Motor neuron (in vitro differentiated cells): ENCODE results near the gene BCKDK. TPM values are rescaled to one million over a fixed set of nuclear protein-coding genes. Genes with fewer than 3 reads are reported as not detected.
A peak's percentile ranks its signal among the peaks of the same experiment; 100 is the strongest.
"Not testable (repeated sequence)": the region's sequence is repeated elsewhere in the genome, so short reads cannot be mapped to it uniquely, and the experiment has no call there.

Source experiments
- ATAC-seq, 8 experiments: fragments of 200-7000 bp; cut with Tn5 transposase; replicated peaks in 6 of 8; 2 replicates each; pipeline ENCODE4 v1.8.0; 2021; ENCODE audit warnings: mild to moderate bottlenecking in 8 of 8, moderate library complexity in 8 of 8
- H3K27ac ChIP-seq, 2 donors: fragments of 250-450 bp; sonication (Bioruptor Pico); 2 replicates each; pipeline ENCODE4 v1.9.0; 2021; ENCODE audit warnings: antibody characterized with exemption in 2 of 2, mild to moderate bottlenecking in 2 of 2, moderate library complexity in 1 of 2
- H3K4me1 ChIP-seq, 2 donors: fragments of 250-450 bp; sonication (Bioruptor Pico); replicated peaks in 1 of 2; 2 replicates each; pipeline ENCODE4 v1.6.1; 2021; ENCODE audit warnings: antibody characterized with exemption in 2 of 2, mild to moderate bottlenecking in 2 of 2, moderate library complexity in 1 of 2
- H3K4me3 ChIP-seq, 5 donors: fragments of 250-450 bp; sonication (Bioruptor Pico); 2 replicates each; pipeline ENCODE4 v1.9.0; 2021; ENCODE audit warnings: antibody characterized with exemption in 5 of 5, mild to moderate bottlenecking in 5 of 5, moderate library complexity in 4 of 5
- WGBS, 10 experiments: fragments of 450-650 bp; shearing (Covaris generic); methylation state at CpG; one replicate each; pipeline ENCODE4 v1.0.0; 2022; 5-methylcytosine and 5-hydroxymethylcytosine counted together
- in situ Hi-C, 9 experiments: fragments of 400-800 bp; cut with MboI; loops; one replicate each; pipeline ENCODE4 v1.15.0; 2021; ENCODE audit warnings: low sequenced_read_pairs in 9 of 9, low pct_unique_long_range_greater_than_20kb in 2 of 9; ENCODE audit not compliant: unreplicated experiment in 9 of 9
- total RNA-seq, 8 experiments: library from RNA; unstranded; fragments of 300-600 nt; gene quantifications; 2 replicates each; pipeline versions ENCODE4 v1.2.3 to v1.2.4, GENCODE V29; 2022

BCKDK gene
- total RNA-seq, 8 experiments from 2014 or later, result 14.1 to 46.8 (median 19.6) TPM

DNA sequence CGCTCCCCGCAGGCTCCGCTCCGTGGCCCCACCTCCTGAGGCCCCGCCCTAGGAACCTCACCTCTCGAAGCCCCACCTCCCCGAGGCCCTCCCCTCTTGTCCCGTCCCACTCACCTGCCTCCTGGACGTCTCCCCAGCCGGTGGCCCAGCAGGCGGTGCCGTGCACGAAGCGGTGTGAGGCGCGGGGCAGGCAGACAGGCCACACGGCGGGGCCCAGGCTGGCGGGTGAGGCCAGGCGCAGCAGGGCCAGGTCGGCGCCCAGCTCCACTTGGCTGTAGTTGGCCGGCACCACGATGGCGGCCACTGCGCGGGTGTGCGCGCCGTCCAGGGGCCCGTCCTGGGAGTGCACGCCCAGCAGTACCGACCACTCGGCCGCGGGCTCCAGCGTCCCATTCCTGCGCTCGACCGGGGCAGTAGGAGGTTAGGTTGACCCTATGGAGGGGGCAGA is 40.1 kb downstream of the BCKDK start:
- no peak overlapping the region for H3K4me3 ChIP-seq
- in situ Hi-C loops, result no loop called here

DNA sequence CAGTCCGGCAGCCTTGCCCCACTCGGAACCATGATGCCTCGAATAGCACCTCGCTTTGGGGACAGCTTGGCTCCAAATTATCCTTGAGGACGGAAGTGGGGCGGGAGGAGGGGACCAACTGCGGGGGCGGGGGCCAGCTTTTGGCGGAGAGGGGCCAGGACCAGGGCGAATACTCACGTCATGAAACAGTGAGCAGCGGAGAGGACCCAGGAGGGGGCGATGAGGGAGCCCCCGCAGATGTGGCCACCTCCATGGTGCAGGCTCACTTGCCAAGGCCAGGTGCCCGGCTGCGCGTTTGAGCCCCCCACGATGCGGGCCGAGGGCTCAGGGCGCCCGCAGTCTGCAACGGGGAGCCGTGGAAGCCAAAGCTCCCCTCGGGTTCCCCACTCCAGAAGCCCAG is 40.7 kb downstream of the BCKDK start:
- in situ Hi-C loops, result no loop called here
- Histone ChIP-seq H3K4me3 (no peak overlapping the region), H3K27ac (no peak overlapping the region), H3K4me1 (no peaks in the 10 kb centered on the region)
- 60 to 88% methylated on average over 1 to 14 of the region's 25 CpGs; no CpG with 5 or more reads in 8 of the 10 experiments for WGBS, 10 experiments
- no peak for ATAC-seq

More for the DNA sequence above, 40.1 kb downstream of the BCKDK start:
- ATAC-seq, result peak in 2 of 8 experiments; percentile 16 to 55
- Histone ChIP-seq H3K27ac (no peak overlapping the region), H3K4me1 (no peaks in the 10 kb centered on the region)
- no CpG with 5 or more reads among the region's 40 CpGs for WGBS, 10 experiments

DNA sequence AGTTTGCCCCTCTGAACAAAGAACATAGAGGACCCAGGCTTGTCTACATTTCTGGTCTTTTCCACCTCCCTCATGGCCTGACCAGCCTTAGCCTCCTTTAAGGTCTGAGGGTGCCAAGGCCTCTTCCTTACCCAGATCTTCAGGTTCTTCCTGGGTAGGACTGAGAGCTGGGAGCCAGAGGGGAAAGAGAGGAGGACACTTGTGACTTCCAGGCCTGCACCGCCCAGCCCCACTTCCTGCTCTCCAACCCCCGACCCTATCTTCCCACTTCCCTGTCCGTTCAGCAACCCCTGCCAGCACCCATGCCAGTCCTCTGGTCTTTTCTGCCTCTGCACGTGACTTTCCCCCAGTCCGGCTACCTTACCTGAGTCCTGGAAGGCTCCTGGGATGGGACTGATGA is 41.1 kb downstream of the BCKDK start:
- no peak overlapping the region for H3K4me3 ChIP-seq
- H3K27ac ChIP-seq, result no peak overlapping the region
- 50 to 60% methylated on average over 2 of the region's 5 CpGs; no CpG with 5 or more reads in 8 of the 10 experiments for WGBS, 10 experiments
- ATAC-seq, result no peak
- H3K4me1 ChIP-seq, result no peaks in the 10 kb centered on the region
- in situ Hi-C loops, result no loop called here

DNA sequence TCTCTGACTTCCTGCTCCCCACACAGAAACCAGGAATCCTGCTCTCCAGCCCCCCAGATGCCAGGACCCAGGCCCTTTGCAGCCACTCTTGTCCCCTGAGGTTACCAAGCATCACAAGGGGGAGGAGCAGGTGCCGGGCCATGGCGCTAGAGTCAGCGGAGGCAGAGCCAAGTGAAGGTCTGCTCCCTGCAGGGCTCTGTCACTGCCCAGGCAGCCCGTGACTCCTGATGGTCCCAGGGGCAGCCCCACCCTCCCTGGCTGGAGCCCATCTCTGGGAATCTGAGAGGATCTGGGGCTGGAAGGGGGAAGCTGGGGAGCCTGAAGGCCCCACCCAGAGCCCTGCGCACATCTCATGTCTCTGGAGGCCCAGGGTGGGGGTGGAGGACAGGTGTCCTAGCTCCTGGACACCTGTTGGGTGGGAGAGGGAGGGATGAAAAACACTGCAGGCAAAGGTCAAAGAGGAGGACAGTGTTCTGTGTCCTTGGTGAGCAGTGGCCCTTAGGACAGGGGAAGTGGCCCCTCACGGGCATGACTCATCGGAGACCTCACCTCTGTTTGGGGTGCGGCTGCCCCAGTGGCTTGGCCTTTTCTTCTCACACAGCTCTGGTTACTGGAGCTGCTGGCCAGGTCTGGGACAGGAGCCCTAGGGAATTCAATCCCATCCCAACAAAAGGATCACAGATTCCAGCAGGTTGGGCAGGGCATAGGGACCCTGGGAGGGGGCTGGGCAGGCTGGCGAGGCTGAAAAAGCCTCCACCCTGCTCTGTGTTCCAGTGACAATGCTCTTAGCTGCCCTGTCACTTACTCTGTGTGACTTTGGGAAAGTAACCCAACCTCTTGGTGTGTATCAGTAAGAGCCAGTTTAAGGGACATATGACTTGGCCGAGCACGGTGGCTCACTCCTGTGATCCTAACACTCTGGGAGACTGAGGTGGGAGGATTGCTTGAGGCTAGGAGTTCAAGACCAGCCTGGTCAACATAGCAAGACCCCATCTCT is 42.0 kb downstream of the BCKDK start, which contains the start of gene PRSS36:
TSS of gene PRSS36 (minus strand) at position 173 of the 997 bp plus-strand sequence. CDS start at position 142, 31 bp downstream.
- 20 to 100% (median 75%) methylated on average over 1 to 3 of the region's 11 CpGs; no CpG with 5 or more reads in 7 of the 10 experiments for WGBS, 10 experiments
- H3K4me1 ChIP-seq, result no peaks in the 10 kb centered on the region
- in situ Hi-C loops, result loop anchor here in 1 of 9 experiments (25.0 kb wide), 1 partner anchor 163 kb away; the partner anchor contains the start of gene HSD3B7
- H3K4me3 ChIP-seq, result no peak within 1 kb of the TSS
- ATAC-seq, result peak in 1 of 8 experiments; percentile 17
- no peak within 1 kb of the TSS for H3K27ac ChIP-seq

DNA sequence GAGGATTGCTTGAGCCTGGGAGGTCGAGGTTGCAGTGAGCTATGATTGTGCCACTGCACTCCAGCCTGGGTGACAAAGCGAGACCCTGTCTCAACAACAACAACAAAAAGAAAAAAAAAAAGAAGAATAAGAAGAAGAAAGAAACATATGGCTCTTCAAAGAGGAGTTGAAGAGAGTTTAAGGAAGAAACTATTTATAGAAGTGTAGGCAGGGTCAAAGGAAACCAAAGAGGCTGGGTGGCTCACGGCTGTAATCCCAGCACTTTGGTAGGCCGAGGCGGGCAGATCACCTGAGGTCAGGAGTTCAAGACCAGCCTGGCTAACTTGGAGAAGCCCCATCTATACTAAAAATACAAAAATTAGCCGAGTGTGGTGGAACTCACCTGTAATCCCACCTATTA is 42.8 kb downstream of the BCKDK start:
- 40 to 83% (median 66%) methylated on average over 2 to 5 of the region's 6 CpGs; no CpG with 5 or more reads in 2 of the 10 experiments for WGBS, 10 experiments
- ATAC-seq, H3K27ac ChIP-seq, H3K4me1 ChIP-seq, H3K4me3 ChIP-seq: not testable (repeated sequence)
- in situ Hi-C loops, result loop anchor here in 1 of 9 experiments (25.0 kb wide), 1 partner anchor 164 kb away; the partner anchor contains the start of gene HSD3B7

DNA sequence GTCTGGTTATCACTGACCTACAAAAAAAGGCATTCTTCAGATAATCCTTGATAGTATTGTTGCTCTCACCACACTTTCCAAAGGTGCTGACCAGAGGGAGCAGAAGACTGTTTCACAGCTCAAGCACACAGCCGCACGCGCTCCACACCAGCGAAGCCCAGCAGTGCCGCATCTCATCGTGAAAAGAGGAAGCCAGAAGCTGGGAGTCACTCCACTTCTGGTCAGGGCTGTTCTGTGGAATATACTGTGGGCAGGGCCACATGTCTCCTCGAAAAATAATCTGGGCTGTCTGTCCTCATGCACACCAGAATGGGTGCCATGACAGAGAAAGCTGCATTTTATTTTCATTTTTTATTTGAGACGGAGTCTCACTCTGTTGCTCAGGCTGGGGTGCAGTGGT is 49.0 kb downstream of the BCKDK start:
- Histone ChIP-seq H3K4me3 (no peak overlapping the region), H3K4me1 (no peaks in the 10 kb centered on the region), H3K27ac (no peak overlapping the region)
- in situ Hi-C loops, result loop anchor here in 1 of 9 experiments (25.0 kb wide), 1 partner anchor 170 kb away; the partner anchor contains the start of gene HSD3B7
- peak in 1 of 8 experiments; percentile 61 for ATAC-seq
- 2 to 95% (median 69%) methylated on average over 1 to 8 of the region's 8 CpGs; no CpG with 5 or more reads in 3 of the 10 experiments for WGBS, 10 experiments

Other genes with a start within 250 kb of the BCKDK start
- 10 to 100 TPM; 16.7 to 40.3 (median 20.5) TPM for gene BCL7C, start 214.3 kb upstream of the BCKDK start, total RNA-seq
- gene CTF1, start 211.8 kb upstream of the BCKDK start, total RNA-seq, result 1 to 10 TPM in 2 of 8 experiments, under 1 TPM in 6; 0.38 to 2.9 (median 0.66) TPM
- gene FBXL19, start 184.8 kb upstream of the BCKDK start, total RNA-seq, result 10 to 100 TPM; 10.4 to 49.8 (median 31.4) TPM
- gene ORAI3, start 159.3 kb upstream of the BCKDK start, total RNA-seq, result 10 to 100 TPM in 3 of 8 experiments, 1 to 10 TPM in 5; 4.4 to 37.4 (median 6.8) TPM
- 10 to 100 TPM in 2 of 8 experiments, 1 to 10 TPM in 6; 3.5 to 17.0 (median 6.6) TPM for gene SETD1A, start 150.6 kb upstream of the BCKDK start, total RNA-seq
- gene HSD3B7, start 123.2 kb upstream of the BCKDK start, total RNA-seq, result 10 to 100 TPM in 1 of 8 experiments, 1 to 10 TPM in 6, under 1 TPM in 1; 0.67 to 68.7 (median 1.6) TPM
- gene STX1B, start 97.7 kb upstream of the BCKDK start, total RNA-seq, result 10 to 100 TPM in 4 of 8 experiments, 1 to 10 TPM in 2, under 1 TPM in 2; 0.45 to 20.9 (median 10.0) TPM
- 10 to 100 TPM; 14.0 to 47.5 (median 24.3) TPM for gene STX4, start 74.8 kb upstream of the BCKDK start, total RNA-seq
- 10 to 100 TPM in 3 of 8 experiments, 1 to 10 TPM in 5; 7.5 to 17.6 (median 9.1) TPM for gene ZNF668, start 34.1 kb upstream of the BCKDK start, total RNA-seq
- gene ZNF646, start 34.0 kb upstream of the BCKDK start, total RNA-seq, result 10 to 100 TPM in 7 of 8 experiments, 1 to 10 TPM in 1; 9.8 to 23.0 (median 12.6) TPM
- 1 to 10 TPM in 7 of 8 experiments, under 1 TPM in 1; 0.36 to 6.0 (median 3.5) TPM for gene PRSS53, start 19.4 kb upstream of the BCKDK start, total RNA-seq
- 100 to 1,000 TPM in 1 of 8 experiments, 10 to 100 TPM in 7; 53.8 to 109 (median 72.4) TPM for gene VKORC1, start 13.6 kb upstream of the BCKDK start, total RNA-seq
- 10 to 100 TPM; 27.9 to 64.3 (median 54.0) TPM for gene KAT8, start 9.3 kb downstream of the BCKDK start, total RNA-seq
- 1 to 10 TPM in 1 of 8 experiments, under 1 TPM in 6, not detected in 1; 0.21 to 1.1 (median 0.55) TPM for gene PRSS8, start 27.3 kb downstream of the BCKDK start, total RNA-seq
- gene PRSS36, start 41.7 kb downstream of the BCKDK start, total RNA-seq, result 1 to 10 TPM in 3 of 8 experiments, under 1 TPM in 5; 0.36 to 3.8 (median 0.82) TPM
- 100 to 1,000 TPM in 3 of 8 experiments, 10 to 100 TPM in 5; 31.7 to 375 (median 75.1) TPM for gene FUS, start 71.8 kb downstream of the BCKDK start, total RNA-seq
- gene PYCARD, start 94.4 kb downstream of the BCKDK start, total RNA-seq, result 10 to 100 TPM in 2 of 8 experiments, 1 to 10 TPM in 2, under 1 TPM in 4; 0.43 to 45.6 (median 1.2) TPM
- under 1 TPM in 7 of 8 experiments, not detected in 1; 0.05 to 0.57 (median 0.13) TPM for gene TRIM72, start 105.7 kb downstream of the BCKDK start, total RNA-seq
- under 1 TPM in 4 of 8 experiments, not detected in 4; 0.22 to 0.52 (median 0.39) TPM for gene PYDC1, start 108.7 kb downstream of the BCKDK start, total RNA-seq
- 1 to 10 TPM in 2 of 8 experiments, under 1 TPM in 2, not detected in 4; 0.33 to 1.3 (median 0.95) TPM for gene ITGAM, start 151.6 kb downstream of the BCKDK start, total RNA-seq
- gene ITGAX, start 246.8 kb downstream of the BCKDK start, total RNA-seq, result 10 to 100 TPM in 1 of 8 experiments, 1 to 10 TPM in 1, under 1 TPM in 3, not detected in 3; 0.08 to 90.0 (median 1.00) TPM